CD4-positive, alpha-beta T cell treated with Interleukin-10 for 1 hour (primary cell): ENCODE data around the gene BEND6.

Experiments used
- DNase-seq: peaks from one replicate; pipeline ENCODE4 v3.0.0-alpha.2; 2020

The BEND6 gene

DNA sequence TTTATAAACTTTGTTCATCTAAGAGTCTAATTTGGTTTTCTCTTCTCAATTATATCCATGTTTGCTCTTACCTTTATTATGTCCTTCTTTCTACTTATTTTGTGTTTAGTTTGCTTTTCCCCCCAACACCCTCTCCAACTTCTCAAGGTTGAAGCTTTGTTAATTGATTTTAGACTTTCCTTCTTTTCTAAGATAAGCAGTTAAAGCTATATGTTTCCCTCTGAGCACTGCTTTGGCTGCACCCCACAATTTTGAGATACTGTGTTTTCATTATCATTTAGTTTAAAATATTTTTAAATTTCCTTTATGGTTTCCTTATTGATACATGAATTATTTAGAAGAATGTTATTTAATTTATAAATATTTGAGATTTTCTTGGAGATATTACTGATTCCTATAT, 13.9 kb upstream of the BEND6 start:
- DNase-seq = no peak

GRCh38 chr6:56944661-56945060, 10.2 kb upstream of the BEND6 start:
- no peak for DNase-seq

GRCh38 chr6:56946368-56946767, 8.5 kb upstream of the BEND6 start:
- no peak for DNase-seq

- no peak for DNase-seq
Measured at GRCh38 chr6:56947924-56948323, 7.0 kb upstream of the BEND6 start.

DNA sequence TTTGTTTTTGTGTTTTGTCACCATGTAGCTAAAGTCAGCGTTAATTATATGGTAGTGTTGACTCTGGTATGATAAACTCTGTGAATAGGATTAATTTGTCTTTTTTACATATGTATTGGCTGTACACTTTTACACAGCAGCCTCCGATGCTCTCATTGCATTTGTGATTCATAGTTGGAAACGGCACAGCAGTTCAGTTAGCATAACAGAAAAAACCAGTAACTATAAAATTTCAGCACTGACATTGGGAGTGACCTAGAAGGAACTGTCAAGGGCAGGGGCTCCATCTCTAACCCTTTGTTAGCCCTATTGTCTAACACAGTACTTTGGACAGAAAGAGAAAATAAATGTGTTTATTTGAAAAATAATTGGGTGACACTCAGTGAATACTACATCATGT, 5.6 kb upstream of the BEND6 start:
- no peak for DNase-seq

GRCh38 chr6:56949925-56950495, 4.9 kb upstream of the BEND6 start:
- no peak for DNase-seq

GRCh38 chr6:56951049-56951831, 3.7 kb upstream of the BEND6 start:
- no peak for DNase-seq

GRCh38 chr6:56953597-56954402, 1.1 kb upstream of the BEND6 start:
- peak; percentile 3 for DNase-seq

- peak; percentile 53 for DNase-seq
Measured at GRCh38 chr6:56955171-56956155, 556 bp downstream of the BEND6 start.

DNA sequence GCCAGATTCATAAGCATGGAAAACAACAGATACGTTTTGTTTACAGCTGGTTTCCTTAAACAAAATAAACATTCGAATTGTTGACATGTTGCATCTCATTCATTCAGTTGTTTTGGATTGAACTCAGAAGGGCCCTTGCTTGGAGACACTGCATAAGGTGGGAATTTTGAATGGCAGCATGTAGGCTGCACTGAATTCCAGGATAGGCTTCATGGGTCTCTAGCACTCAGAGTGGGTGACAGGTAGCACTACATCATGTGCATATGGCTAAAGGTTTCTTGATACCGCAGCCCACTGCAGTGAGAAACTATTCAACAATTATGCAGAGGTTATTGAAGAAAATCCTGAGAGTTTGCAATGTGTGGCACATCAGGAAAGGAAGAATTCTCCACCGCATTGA, 1.6 kb downstream of the BEND6 start:
- no peak for DNase-seq

DNA sequence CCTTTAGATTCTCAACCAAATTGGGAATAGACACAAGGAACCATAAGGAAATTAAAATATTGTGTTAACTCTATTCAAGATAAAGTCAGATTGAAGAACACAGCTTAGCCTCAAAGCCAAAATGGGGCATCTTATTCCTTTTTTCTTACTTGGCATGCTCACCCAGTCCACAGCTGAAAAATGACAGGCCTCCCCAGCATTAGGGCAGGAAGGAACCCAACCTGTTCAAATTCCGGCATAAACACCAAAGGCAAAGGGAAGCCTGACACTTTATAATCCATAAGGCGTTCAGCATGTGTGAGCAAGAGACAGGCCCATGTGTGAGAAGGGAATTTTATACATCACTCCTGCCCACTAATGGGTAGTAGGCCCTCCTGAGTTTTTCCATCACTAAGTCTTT, 2.9 kb downstream of the BEND6 start:
- no peak for DNase-seq

GRCh38 chr6:56958481-56958880, 3.6 kb downstream of the BEND6 start:
- no peak for DNase-seq

DNA sequence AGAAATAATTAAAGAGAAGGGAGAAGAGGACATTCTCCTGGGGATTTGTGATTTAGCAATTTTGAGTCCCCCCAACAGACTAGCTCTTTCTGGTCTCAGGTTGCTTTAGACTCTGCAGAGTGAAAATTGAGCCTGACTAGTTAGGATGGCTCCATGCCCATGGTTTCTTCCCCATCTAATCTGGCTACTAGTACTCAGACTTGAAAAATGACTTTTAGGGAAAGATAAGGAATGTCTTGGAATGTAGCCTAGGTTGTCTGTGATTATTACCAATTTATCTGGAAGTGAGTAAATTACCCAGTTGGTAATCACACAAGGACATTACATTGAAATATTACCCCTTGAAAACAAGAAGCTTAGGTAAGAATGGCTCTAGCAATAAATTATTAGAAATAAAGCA, 4.2 kb downstream of the BEND6 start:
- DNase-seq = no peak

DNA sequence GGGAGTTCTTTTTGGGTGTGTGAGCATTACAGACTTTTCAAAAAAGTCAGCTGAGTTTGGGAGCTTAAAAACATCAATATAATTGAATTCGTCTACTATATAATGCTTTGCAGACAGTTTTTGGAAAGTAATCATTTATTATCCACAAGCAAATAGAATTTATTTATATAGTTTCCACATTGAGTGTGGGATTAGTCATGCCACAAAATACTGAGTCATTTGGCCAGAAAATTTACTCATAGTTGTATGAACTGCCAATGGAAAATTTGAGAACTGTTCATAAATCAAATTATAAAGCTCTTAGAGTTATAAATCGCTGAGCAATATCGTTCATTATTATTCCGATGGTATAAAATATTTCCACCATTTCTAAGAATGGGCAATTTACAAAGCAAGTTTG, 5.0 kb downstream of the BEND6 start:
- DNase-seq = no peak

DNA sequence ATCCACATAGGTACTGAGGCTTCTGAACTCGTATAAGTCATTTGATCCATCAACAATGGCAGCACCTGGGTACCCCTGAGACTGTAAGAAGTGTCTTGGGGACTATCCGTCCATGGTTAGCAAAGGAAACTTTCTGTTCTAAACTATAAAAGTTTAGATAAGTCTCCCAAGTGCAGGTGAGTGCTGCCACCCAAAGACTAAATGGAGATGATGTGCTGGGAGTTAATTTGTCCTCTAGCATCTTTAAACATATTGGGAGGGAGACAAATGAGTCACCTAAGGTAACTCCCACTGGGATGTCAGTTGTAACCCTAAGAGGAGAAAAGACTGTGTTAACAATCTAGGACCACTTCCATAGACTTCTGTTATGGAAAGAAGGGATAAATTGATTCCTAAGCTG, 6.2 kb downstream of the BEND6 start:
- DNase-seq = no peak

DNA sequence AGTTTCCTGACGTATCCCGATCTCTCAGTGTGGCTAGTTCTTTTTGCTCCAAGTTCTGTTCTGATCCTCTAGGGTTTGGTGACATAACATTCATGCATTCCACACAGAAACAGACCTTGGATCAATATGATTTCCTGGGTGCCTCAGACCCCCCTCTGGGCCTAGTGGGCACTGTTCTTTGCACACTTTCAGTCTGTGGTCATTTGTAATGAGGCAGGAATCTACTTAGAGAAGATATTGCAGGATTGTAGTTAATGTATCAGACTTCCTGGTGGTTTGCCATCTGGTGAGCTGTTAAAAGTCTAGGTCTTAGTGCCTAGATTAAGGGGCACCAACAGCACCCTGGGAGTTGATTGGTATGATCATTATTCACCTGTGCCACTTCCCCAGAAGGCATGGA, 7.5 kb downstream of the BEND6 start:
- DNase-seq = no peak

DNA sequence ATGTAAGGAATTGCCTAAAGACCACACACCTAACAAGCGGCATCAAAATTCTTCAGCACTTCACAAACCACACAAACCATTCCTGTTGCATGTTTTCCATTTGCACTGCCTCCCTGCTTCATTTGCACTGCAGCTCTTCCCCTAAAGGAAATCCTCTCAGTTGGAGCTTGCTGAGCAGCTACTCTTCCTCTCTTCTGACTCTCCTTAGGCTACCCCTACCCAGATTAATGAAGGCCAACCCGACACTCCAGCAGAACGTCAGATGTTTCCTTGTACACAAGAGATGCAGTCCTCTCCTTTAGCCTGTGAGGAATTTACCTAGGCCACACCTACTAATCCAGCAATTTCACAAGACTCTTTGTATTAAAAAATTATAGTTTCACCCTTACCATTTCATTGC, 8.1 kb downstream of the BEND6 start:
- DNase-seq = no peak

DNA sequence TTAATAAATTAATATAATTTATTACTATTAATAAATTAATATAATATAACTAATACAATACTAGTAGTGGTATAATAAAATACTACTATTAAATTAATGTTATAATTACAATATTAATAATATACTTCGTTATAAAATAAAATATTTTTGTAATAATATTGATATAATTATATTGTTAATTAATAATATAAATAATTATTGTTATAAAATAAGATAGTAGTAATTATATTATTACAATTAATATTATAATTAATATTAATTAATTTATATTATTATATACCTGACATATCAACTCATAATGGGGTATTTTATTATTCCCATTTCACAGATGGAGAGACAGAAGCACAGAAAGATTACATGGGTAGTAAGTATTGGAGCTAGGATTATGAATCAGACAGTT, 8.9 kb downstream of the BEND6 start:
- DNase-seq = no peak

- DNase-seq = no peak
Measured at GRCh38 chr6:56965126-56965525, 10.2 kb downstream of the BEND6 start.

GRCh38 chr6:56970849-56971248, 15.9 kb downstream of the BEND6 start:
- no peak for DNase-seq

GRCh38 chr6:56977192-56977591, 22.3 kb downstream of the BEND6 start:
- DNase-seq = no peak

DNA sequence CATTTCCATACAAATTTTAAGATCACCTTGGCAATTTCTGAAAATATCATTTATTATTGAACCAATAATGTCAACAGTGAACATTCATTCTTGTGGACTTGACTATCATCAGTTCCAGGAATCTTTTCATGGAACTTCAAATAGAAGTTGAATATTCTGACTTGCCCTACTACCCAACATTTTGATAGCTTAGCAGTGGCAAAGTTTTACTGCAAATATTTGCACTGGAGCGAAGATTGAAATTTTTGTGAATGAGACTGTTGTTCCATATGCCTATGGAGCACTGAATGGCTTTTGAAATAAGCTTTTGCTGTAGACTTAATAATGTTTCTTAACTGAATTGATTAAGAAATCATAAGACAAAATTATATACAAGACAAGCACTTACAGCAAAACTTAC, 23.6 kb downstream of the BEND6 start:
- DNase-seq = no peak

- DNase-seq = no peak
Measured at GRCh38 chr6:56984361-56984760, 29.5 kb downstream of the BEND6 start.
